ENCODE measurements around the gene KLK5.

Gene KLK5

GRCh38 chr19:50921426-50922316 lies 31.2 kb downstream of the KLK5 start:
- H3K36me3 ChIP-seq (ENCODE audit: control insufficient read depth, insufficient read depth, low read length): no peaks in the 10 kb centered on the region
- no peak for TF ChIP-seq CTCF (IDR thresholded peaks at IDR 0.05; ENCODE audit: insufficient read depth, low read length, poor library complexity, severe bottlenecking)
- no peak for DNase-seq (ENCODE audit: extremely low read depth, insufficient read length)
- H3K27me3 ChIP-seq (replicated peaks; ENCODE audit: control insufficient read depth, insufficient read depth, low read length): no peaks in the 10 kb centered on the region
- H3K4me3 ChIP-seq (replicated peaks; ENCODE audit: low read depth, low read length): no peak overlapping the region

GRCh38 chr19:50916069-50916468 lies 36.8 kb downstream of the KLK5 start:
- Histone ChIP-seq H3K27me3 (replicated peaks; ENCODE audit: control insufficient read depth, insufficient read depth, low read length) (no peaks in the 10 kb centered on the region; the same call in 1 of the 2 replicates), H3K4me3 (replicated peaks; ENCODE audit: low read depth, low read length) (no peak overlapping the region), H3K36me3 (ENCODE audit: control insufficient read depth, insufficient read depth, low read length) (no peaks in the 10 kb centered on the region)
- no peak for TF ChIP-seq CTCF (IDR thresholded peaks at IDR 0.05; ENCODE audit: insufficient read depth, low read length, poor library complexity, severe bottlenecking)
- no peak for DNase-seq (ENCODE audit: extremely low read depth, insufficient read length)

- TF ChIP-seq CTCF (IDR thresholded peaks at IDR 0.05; ENCODE audit: insufficient read depth, low read length, poor library complexity, severe bottlenecking): no peak
- H3K4me3 ChIP-seq (replicated peaks; ENCODE audit: low read depth, low read length): no peak overlapping the region
- no peaks in the 10 kb centered on the region for H3K36me3 ChIP-seq (ENCODE audit: control insufficient read depth, insufficient read depth, low read length)
- DNase-seq (ENCODE audit: extremely low read depth, insufficient read length): no peak
- peaks cover 2% of the 10 kb centered on the region for H3K27me3 ChIP-seq (replicated peaks; ENCODE audit: control insufficient read depth, insufficient read depth, low read length)
Observed at GRCh38 chr19:50912727-50913716, 39.8 kb downstream of the KLK5 start.

- H3K27me3 ChIP-seq (replicated peaks; ENCODE audit: control insufficient read depth, insufficient read depth, low read length): peaks cover 2% of the 10 kb centered on the region
- no peaks in the 10 kb centered on the region for H3K36me3 ChIP-seq (ENCODE audit: control insufficient read depth, insufficient read depth, low read length)
- DNase-seq (ENCODE audit: extremely low read depth, insufficient read length): no peak
- no peak overlapping the region for H3K4me3 ChIP-seq (replicated peaks; ENCODE audit: low read depth, low read length)
- TF ChIP-seq CTCF (IDR thresholded peaks at IDR 0.05; ENCODE audit: insufficient read depth, low read length, poor library complexity, severe bottlenecking): no peak
Observed at GRCh38 chr19:50912102-50912599, 40.7 kb downstream of the KLK5 start.

- Histone ChIP-seq H3K4me3 (replicated peaks; ENCODE audit: low read depth, low read length) (no peak within 1 kb of the TSS), H3K27me3 (replicated peaks; ENCODE audit: control insufficient read depth, insufficient read depth, low read length) (peaks cover 2% of the 10 kb centered on the region), H3K36me3 (ENCODE audit: control insufficient read depth, insufficient read depth, low read length) (no peaks in the 10 kb centered on the region)
- no peak for DNase-seq (ENCODE audit: extremely low read depth, insufficient read length)
- TF ChIP-seq CTCF (IDR thresholded peaks at IDR 0.05; ENCODE audit: insufficient read depth, low read length, poor library complexity, severe bottlenecking): no peak
Observed at GRCh38 chr19:50911206-50912101, 41.4 kb downstream of the KLK5 start, which contains the start of gene KLK4. Gene KLK4 (minus strand): TSS chr19:50911395. CDS start chr19:50910738, 657 bp downstream.

All from GM06990 (cell line).